IMR-90 (cell line): ENCODE data around the gene ANGPTL4. TPM values are rescaled to one million over a fixed set of nuclear protein-coding genes. Genes with fewer than 3 reads are reported as not detected.
"Not testable (repeated sequence)": the region's sequence is repeated elsewhere in the genome, so short reads cannot be mapped to it uniquely, and the experiment has no call there.

Source experiments
- ATAC-seq: fragments of 200-7000 bp; cut with Tn5 transposase; 2 replicates; pipeline ENCODE4 v1.9.1; 2020; ENCODE audit warnings: low read depth, mild to moderate bottlenecking, moderate library complexity
- BruUV-seq: library from RNA; stranded (reverse); fragments of 400-500 nt; replicated peaks from 2 replicates; lab custom pipeline; 2021; lab: Mats Ljungman, UMichigan
- CTCF ChIA-PET: fragments of 300-600 bp; formaldehyde crosslinking; extraction: SDS; loops from one replicate; lab custom pipeline; 2021; ENCODE audit warnings: antibody characterized with exemption; lab: Yijun Ruan, JAX
- POLR2A ChIA-PET: fragments of 300-600 bp; sonication (Branson Sonifier 250); formaldehyde crosslinking; loops from one replicate; lab custom pipeline; 2022; ENCODE audit warnings: antibody characterized with exemption; ENCODE audit not compliant: unreplicated experiment; lab: Charles Lee
- DNase-seq: peaks from one replicate; pipeline ENCODE4 v3.0.0; 2013
- H2AFZ ChIP-seq: replicated peaks from 2 replicates; pipeline ENCODE3; 2013; ENCODE audit warnings: low read length, mild to moderate bottlenecking; ENCODE audit not compliant: poor library complexity
- H2AK5ac ChIP-seq: 2 replicates; pipeline ENCODE4 v1.6.1; 2013; ENCODE audit warnings: low read depth, low read length, inconsistent platforms
- H2AK9ac ChIP-seq: replicated peaks from 2 replicates; pipeline ENCODE3; 2013; ENCODE audit warnings: mild to moderate bottlenecking, low read depth, low read length, moderate library complexity; ENCODE audit not compliant: poor library complexity
- H2BK120ac ChIP-seq: 2 replicates; pipeline ENCODE4 v1.6.1; 2013; ENCODE audit warnings: low read depth, low read length, inconsistent platforms
- H2BK15ac ChIP-seq: 3 replicates; pipeline ENCODE4 v1.6.1; 2013; ENCODE audit warnings: low read depth, low read length, inconsistent platforms
- H2BK20ac ChIP-seq: 2 replicates; pipeline ENCODE4 v1.6.1; 2013; ENCODE audit warnings: low read depth, mild to moderate bottlenecking, inconsistent platforms, low read length, moderate library complexity
- H2BK5ac ChIP-seq: 2 replicates; pipeline ENCODE4 v1.6.1; 2013; ENCODE audit warnings: mild to moderate bottlenecking, low read depth, low read length, inconsistent platforms; ENCODE audit not compliant: poor library complexity, severe bottlenecking
- H3K14ac ChIP-seq: replicated peaks from 2 replicates; pipeline ENCODE4 v1.6.1; 2013; ENCODE audit warnings: low read depth, low read length, inconsistent platforms
- H3K18ac ChIP-seq: 2 replicates; pipeline ENCODE4 v1.6.1; 2013; ENCODE audit warnings: low read depth, low read length, control low read depth
- H3K23ac ChIP-seq: 2 replicates; pipeline ENCODE4 v1.6.1; 2013; ENCODE audit warnings: low read depth, low read length, inconsistent platforms
- H3K27ac ChIP-seq: 2 replicates; pipeline ENCODE4 v1.5.1; 2013; ENCODE audit warnings: mild to moderate bottlenecking, control low read depth, low read length; ENCODE audit not compliant: insufficient read depth
- H3K27me3 ChIP-seq: 2 replicates; pipeline ENCODE4 v1.6.1; 2013; ENCODE audit warnings: low read length; ENCODE audit not compliant: control insufficient read depth, insufficient read depth
- H3K36me3 ChIP-seq: 2 replicates; pipeline ENCODE4 v1.6.1; 2013; ENCODE audit warnings: low read length, mixed read lengths; ENCODE audit not compliant: control insufficient read depth, insufficient read depth
- H3K4ac ChIP-seq: 2 replicates; pipeline ENCODE4 v1.6.1; 2013; ENCODE audit warnings: low read depth, low read length, inconsistent platforms
- H3K4me1 ChIP-seq: 2 replicates; pipeline ENCODE4 v1.6.1; 2013; ENCODE audit warnings: low read length, mixed read lengths; ENCODE audit not compliant: control insufficient read depth, insufficient read depth
- H3K4me2 ChIP-seq: 2 replicates; pipeline ENCODE4 v1.6.1; 2013; ENCODE audit warnings: low read depth, mild to moderate bottlenecking, control low read depth, low read length, moderate library complexity
- H3K4me3 ChIP-seq: 2 replicates; pipeline ENCODE4 v1.5.1; 2013; ENCODE audit warnings: low read depth, mild to moderate bottlenecking, control low read depth, low read length, moderate library complexity; ENCODE audit not compliant: insufficient read depth
- H3K56ac ChIP-seq: 2 replicates; pipeline ENCODE4 v1.6.1; 2013; ENCODE audit warnings: low read length, inconsistent platforms; ENCODE audit not compliant: insufficient read depth; ENCODE audit errors: extremely low read depth
- H3K79me1 ChIP-seq, 2 experiments: 2 replicates each; pipeline ENCODE4 v1.6.1; 2013; ENCODE audit warnings: low read length in 2 of 2, inconsistent platforms in 1 of 2, low read depth in 1 of 2
- H3K9ac ChIP-seq: 2 replicates; pipeline ENCODE4 v1.6.1; 2013; ENCODE audit warnings: low read depth, low read length, control low read depth
- H3K9me1 ChIP-seq: 2 replicates; pipeline ENCODE4 v1.6.1; 2013; ENCODE audit warnings: low read length, inconsistent platforms; ENCODE audit not compliant: insufficient read depth
- H3K9me3 ChIP-seq: 2 replicates; pipeline ENCODE4 v1.6.1; 2013; ENCODE audit warnings: low read length; ENCODE audit not compliant: control insufficient read depth, insufficient read depth
- H4K20me1 ChIP-seq: 2 replicates; pipeline ENCODE4 v1.6.1; 2013; ENCODE audit warnings: low read length, inconsistent platforms; ENCODE audit not compliant: insufficient read depth
- H4K5ac ChIP-seq: 2 replicates; pipeline ENCODE4 v1.6.1; 2013; ENCODE audit warnings: mild to moderate bottlenecking, low read depth, low read length, control low read depth
- H4K8ac ChIP-seq, 2 experiments: 2 replicates each; pipeline ENCODE4 v1.6.1; 2013; ENCODE audit warnings: low read depth in 2 of 2, low read length in 2 of 2, control low read depth in 1 of 2, inconsistent platforms in 1 of 2
- H4K91ac ChIP-seq: 2 replicates; pipeline ENCODE4 v1.6.1; 2013; ENCODE audit warnings: low read depth, low read length, inconsistent platforms; ENCODE audit not compliant: insufficient read depth
- USF2 ChIP-seq: fragments of 150-350 bp; IDR thresholded peaks from 2 replicates; pipeline ENCODE4 v1.6.1; 2017; ENCODE audit warnings: mild to moderate bottlenecking, antibody characterized with exemption, low read length, low read depth
- WGBS, 2 experiments: methylation state at CpG; one replicate each; pipeline versions ENCODE4 v1.1.5 to v1.1.7; 2013; ENCODE audit warnings: missing lambda C conversion rate in 2 of 2; ENCODE audit not compliant: insufficient read length in 1 of 2; ENCODE audit errors: extremely low coverage in 2 of 2; 5-methylcytosine and 5-hydroxymethylcytosine counted together
- dilution Hi-C: fragments of 300-500 bp; cut with HindIII; formaldehyde crosslinking; loops from one replicate; pipeline ENCODE4 v1.14.3; 2018; ENCODE audit warnings: low sequenced_read_pairs; ENCODE audit not compliant: unreplicated experiment
- in situ Hi-C: fragments of 300-500 bp; cut with MboI; formaldehyde crosslinking; loops from 3 replicates; pipeline ENCODE4 v1.14.3; 2019; ENCODE audit warnings: low sequenced_read_pairs, inconsistent platforms, mixed read lengths
- intact Hi-C: fragments of 100-400 bp; cut with micrococcal nuclease; formaldehyde crosslinking; loops from 2 replicates; pipeline ENCODE4 v1.10.0; 2022
- polyA plus RNA-seq, 3 experiments: library from polyadenylated mRNA; depleted of rRNA; stranded (reverse); fragments of >200 nt; gene quantifications; 2 replicates each; pipeline ENCODE4 v1.2.3, GENCODE V29; 2012; ENCODE audit warnings: low replicate concordance in 1 of 3
- total RNA-seq: library from RNA; depleted of rRNA; stranded (reverse); fragments of >200 nt; gene quantifications from 2 replicates; pipeline ENCODE4 v1.2.3, GENCODE V29; 2012

The ANGPTL4 gene
- total and polyA plus RNA-seq, 2 of the 4 experiments (the other 2 are of a cell fraction), result 1.4 to 19.1 TPM

DNA sequence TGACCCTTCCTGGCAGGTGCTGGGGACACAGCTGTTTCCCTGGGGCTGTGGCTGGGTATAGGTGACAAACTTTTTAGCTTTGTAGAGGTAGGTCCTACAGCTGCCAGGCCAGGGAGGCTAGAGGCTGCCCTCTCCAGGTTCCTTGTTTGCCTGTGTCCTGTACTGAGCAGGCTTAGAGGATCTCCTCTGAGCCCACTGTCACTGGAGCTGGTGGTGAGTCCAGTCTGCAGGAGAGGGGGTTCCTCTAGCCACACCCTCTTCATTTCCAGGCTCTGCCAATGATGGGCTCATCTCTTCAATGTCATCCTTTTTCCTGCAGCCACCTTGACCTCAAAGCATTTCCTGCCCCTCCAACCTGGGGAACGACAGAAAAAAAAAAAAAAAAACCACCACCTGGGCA, 13.6 kb downstream of the ANGPTL4 start:
- Histone ChIP-seq H4K91ac (no peak overlapping the region), H3K9ac (no peak overlapping the region), H3K9me3 (no peaks in the 10 kb centered on the region), H3K4me1 (no peaks in the 10 kb centered on the region), H3K18ac (no peak overlapping the region), H3K4me3 (no peak overlapping the region), H4K20me1 (no peaks in the 10 kb centered on the region), H3K27ac (no peak overlapping the region), H2AK9ac (peak overlapping the region; percentile 17), H2AFZ (no peak overlapping the region), H3K4me2 (no peak overlapping the region), H2AK5ac (no peak overlapping the region), H4K8ac (no peak overlapping the region), H4K5ac (no peak overlapping the region), H2BK20ac (no peak overlapping the region), H3K4ac (no peak overlapping the region), H3K36me3 (peaks cover 12% of the 10 kb centered on the region), H3K56ac (no peak overlapping the region), H3K27me3 (no peaks in the 10 kb centered on the region), H3K14ac (no peak overlapping the region), H2BK15ac (no peak overlapping the region), H3K79me1 (no peaks in the 10 kb centered on the region), H3K9me1 (no peaks in the 10 kb centered on the region), H3K23ac (no peak overlapping the region), H2BK120ac (no peak overlapping the region), H2BK5ac (no peak overlapping the region)
- ATAC-seq, result no peak
- ChIA-PET CTCF (no interaction called here), POLR2A (no interaction called here)
- no CpG with 5 or more reads among the region's 1 CpG for WGBS, 2 experiments
- dilution Hi-C loops (no loop called here), in situ Hi-C loops (no loop called here), intact Hi-C loops (no loop called here)
- TF ChIP-seq USF2, result no peak
- BruUV-seq, result no TSS peak
- no peak for DNase-seq

- H4K8ac ChIP-seq, H3K9ac ChIP-seq, POLR2A ChIA-PET, in situ Hi-C loops, H3K36me3 ChIP-seq, intact Hi-C loops, H2BK120ac ChIP-seq, H3K27ac ChIP-seq, H4K20me1 ChIP-seq, H2AK9ac ChIP-seq, dilution Hi-C loops, H2BK15ac ChIP-seq, H2BK5ac ChIP-seq, H3K4ac ChIP-seq, H3K9me1 ChIP-seq, H2AK5ac ChIP-seq, H3K14ac ChIP-seq, H3K18ac ChIP-seq, H3K9me3 ChIP-seq, ATAC-seq, H3K4me1 ChIP-seq, CTCF ChIA-PET, H3K27me3 ChIP-seq, H2BK20ac ChIP-seq, H4K5ac ChIP-seq, BruUV-seq, H3K4me2 ChIP-seq, H4K91ac ChIP-seq, H3K23ac ChIP-seq, H3K4me3 ChIP-seq, H3K79me1 ChIP-seq, DNase-seq, H2AFZ ChIP-seq, H3K56ac ChIP-seq: not testable (repeated sequence)
- 100% methylated on average over 5 of the region's 13 CpGs; no CpG with 5 or more reads in 1 of the 2 experiments for WGBS, 2 experiments
These were observed 15.4 kb downstream of the ANGPTL4 start for GRCh38 chr19:8379156-8379891.
